Esophagus squamous epithelium (tissue), 5 donors: ENCODE data around the gene PEX11G. TPM values are rescaled to one million over a fixed set of nuclear protein-coding genes. Genes with fewer than 3 reads are reported as not detected.

Experiments
- DNase-seq: peaks from one replicate; lab custom pipeline; 2025; lab: John Stamatoyannopoulos, UW
- H3K27ac ChIP-seq, 4 donors: fragments of 200-600 bp; sonication (generic); one replicate each; pipeline ENCODE4 v1.5.1; 2016 to 2019; ENCODE audit warnings: mild to moderate bottlenecking in 1 of 4
- H3K27me3 ChIP-seq, 4 donors: fragments of 200-600 bp; sonication (generic); 1 replicate in 3 of 4; 2 replicates in 1 of 4; pipeline versions ENCODE4 v1.5.1 to v1.6.0; 2017 to 2021; ENCODE audit warnings: antibody characterized with exemption in 1 of 4
- H3K36me3 ChIP-seq, 3 donors: fragments of 200-600 bp; sonication (generic); one replicate each; pipeline ENCODE4 v1.5.1; 2016 to 2019
- H3K4me1 ChIP-seq, 3 donors: fragments of 200-600 bp; sonication (generic); one replicate each; pipeline ENCODE4 v1.5.1; 2017 to 2019
- H3K4me3 ChIP-seq, 4 donors: fragments of 200-600 bp; sonication (generic); 1 replicate in 3 of 4; 2 replicates in 1 of 4; pipeline ENCODE4 v1.5.1; 2016 to 2019; ENCODE audit warnings: mild to moderate bottlenecking in 2 of 4, moderate library complexity in 1 of 4
- H3K9me3 ChIP-seq, 3 donors: fragments of 200-600 bp; sonication (generic); one replicate each; pipeline ENCODE4 v1.5.1; 2016 to 2019
- CTCF ChIP-seq, 6 experiments: fragments of 450-650 bp in 4 of 6; fragments of 200-600 bp in 2 of 6; sonication (generic) in 2 of 6; IDR thresholded peaks; one replicate each; pipeline ENCODE4 v1.5.1; 2016 to 2019; ENCODE audit warnings: antibody characterized with exemption in 6 of 6, mild to moderate bottlenecking in 4 of 6, moderate library complexity in 4 of 6
- POLR2A ChIP-seq, 4 donors: fragments of 450-650 bp; IDR thresholded peaks; one replicate each; pipeline ENCODE4 v1.6.1; 2017; ENCODE audit warnings: antibody characterized with exemption in 4 of 4, mild to moderate bottlenecking in 4 of 4, moderate library complexity in 3 of 4
- WGBS, 2 donors: methylation state at CpG; one replicate each; pipeline ENCODE4 v1.1.5; 2018; 5-methylcytosine and 5-hydroxymethylcytosine counted together
- intact Hi-C: fragments of 100-400 bp; cut with DNase I; formaldehyde crosslinking; loops from one replicate; pipeline ENCODE4 v1.15.0; 2022
- total RNA-seq, 4 donors: library from RNA; depleted of rRNA; stranded (reverse); fragments of >200 nt; gene quantifications; one replicate each; pipeline ENCODE4 v1.1.0, GENCODE V29; 2016
- donor health status: DM: yes; HTN: yes; CAD: no.

PEX11G gene
- total RNA-seq, 4 donors from 2014 or later: 1.1 to 6.7 (median 4.1) TPM

- H3K4me1 ChIP-seq: peaks cover 11 to 40% (median 11%) of the 10 kb centered on the region in 3 donors
- WGBS, 2 donors: 2% methylated on average over 15 to 18 of the region's 41 CpGs
- H3K36me3 ChIP-seq: peaks cover 2 to 43% (median 11%) of the 10 kb centered on the region in 3 donors
- intact Hi-C loops: no loop called here
- TF ChIP-seq POLR2A (IDR thresholded peaks at IDR 0.05) (peak in 2 of 4 donors; percentile 31 to 64), CTCF (IDR thresholded peaks at IDR 0.05) (no peak)
- no peaks in the 10 kb centered on the region for H3K27me3 ChIP-seq
- H3K9me3 ChIP-seq: no peaks in the 10 kb centered on the region
- H3K4me3 ChIP-seq: peak overlapping the region; percentile 66 to 90 (median 76)
- peak; percentile 54 for DNase-seq
- H3K27ac ChIP-seq: peak overlapping the region; percentile 84 to 97 (median 94)
These were observed 45.2 kb upstream of the PEX11G start for GRCh38 chr19:7533925-7534480.

GRCh38 chr19:7533281-7533885, 44.5 kb upstream of the PEX11G start:
- WGBS, 2 donors: 18 to 34% methylated on average over 10 to 14 of the region's 30 CpGs
- no peak for DNase-seq
- TF ChIP-seq POLR2A (IDR thresholded peaks at IDR 0.05) (no peak), CTCF (IDR thresholded peaks at IDR 0.05) (no peak)
- peak overlapping the region; percentile 84 to 97 (median 94) for H3K27ac ChIP-seq
- peaks cover 7 to 43% (median 14%) of the 10 kb centered on the region in 3 donors for H3K36me3 ChIP-seq
- H3K4me3 ChIP-seq: peak overlapping the region; percentile 66 to 90 (median 76)
- no peaks in the 10 kb centered on the region for H3K27me3 ChIP-seq
- intact Hi-C loops: no loop called here
- H3K9me3 ChIP-seq: no peaks in the 10 kb centered on the region
- peaks cover 11 to 40% (median 11%) of the 10 kb centered on the region in 3 donors for H3K4me1 ChIP-seq

- intact Hi-C loops: loop anchor here (10.0 kb wide), 1 partner anchor 145 kb away; no protein-coding TSS in a partner anchor
- WGBS, 2 donors: 95 to 100% methylated on average over 5 to 19 of the region's 33 CpGs
- Histone ChIP-seq H3K27me3 (no peaks in the 10 kb centered on the region), H3K27ac (no peak overlapping the region), H3K4me3 (no peak overlapping the region), H3K36me3 (peaks cover 17 to 63% (median 19%) of the 10 kb centered on the region in 3 donors), H3K9me3 (no peaks in the 10 kb centered on the region), H3K4me1 (peaks cover 6 to 20% (median 7%) of the 10 kb centered on the region in 3 donors)
- TF ChIP-seq CTCF (IDR thresholded peaks at IDR 0.05) (no peak), POLR2A (IDR thresholded peaks at IDR 0.05) (no peak)
- DNase-seq: no peak
These were observed 41.0 kb upstream of the PEX11G start for GRCh38 chr19:7529610-7530490.

GRCh38 chr19:7529246-7529600, 40.4 kb upstream of the PEX11G start:
- Histone ChIP-seq H3K36me3 (peaks cover 17 to 69% (median 20%) of the 10 kb centered on the region in 3 donors), H3K27me3 (no peaks in the 10 kb centered on the region)
- WGBS, 2 donors: 67 to 83% methylated on average over 2 to 4 of the region's 15 CpGs

More at GRCh38 chr19:7529246-7529600, 40.4 kb upstream of the PEX11G start:
- TF ChIP-seq POLR2A (IDR thresholded peaks at IDR 0.05): no peak
- TF ChIP-seq CTCF (IDR thresholded peaks at IDR 0.05): no peak
- H3K9me3 ChIP-seq: no peaks in the 10 kb centered on the region
- H3K4me1 ChIP-seq: peaks cover 6 to 20% (median 7%) of the 10 kb centered on the region in 3 donors
- no peak for DNase-seq
- intact Hi-C loops: loop anchor here (10.0 kb wide), 1 partner anchor 144 kb away; no protein-coding TSS in a partner anchor
- H3K27ac ChIP-seq: no peak overlapping the region
- H3K4me3 ChIP-seq: no peak overlapping the region
